ENCODE measurements around the gene FERMT1. TPM values are rescaled to one million over a fixed set of nuclear protein-coding genes. Genes with fewer than 3 reads are reported as not detected.

The FERMT1 gene
- total RNA-seq, 1 experiment from 2014 or later = 30.1 TPM

DNA sequence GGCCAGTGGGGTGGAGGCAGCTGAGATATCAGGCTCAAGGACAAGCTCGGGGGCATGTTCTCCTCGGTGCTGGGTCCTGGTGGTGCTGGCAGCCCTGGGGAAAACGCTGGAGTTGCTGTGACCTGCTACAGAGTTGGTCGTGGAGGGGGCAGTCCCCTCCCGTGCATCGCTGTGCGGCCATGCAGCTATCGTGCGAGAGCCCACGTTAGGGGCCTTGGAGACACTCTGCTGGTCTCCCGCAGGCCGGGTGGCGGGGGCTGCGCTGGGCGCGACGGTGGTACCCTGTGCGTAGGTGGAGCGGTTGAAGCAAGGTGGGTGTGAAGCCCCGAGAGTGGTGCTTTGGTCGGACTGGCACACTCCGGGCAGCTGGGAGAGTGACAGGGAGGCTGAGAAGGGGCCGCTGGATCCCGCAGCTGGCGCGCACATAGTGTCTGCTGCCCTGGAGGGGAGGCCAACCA lies 81.0 kb downstream of the FERMT1 start:
- no peak for DNase-seq
- H3K27ac Mint-ChIP-seq (ENCODE audit: unreplicated experiment) = peak overlapping the region; percentile 48
- POLR2A ChIA-PET = no interaction called here
- Histone ChIP-seq H3K4me3 (ENCODE audit: low read depth, low read length) (no peak overlapping the region), H3K4me1 (no peaks in the 10 kb centered on the region), H3K36me3 (ENCODE audit: control insufficient read depth, insufficient read depth, low read length) (no peaks in the 10 kb centered on the region; the same call in none of the 2 replicates), H3K9me3 (no peaks in the 10 kb centered on the region), H3K27me3 (replicated peaks; ENCODE audit: control insufficient read depth, insufficient read depth, low read length) (no peaks in the 10 kb centered on the region)
- H3K4me1 Mint-ChIP-seq (ENCODE audit: low read depth, unreplicated experiment) = no peaks in the 10 kb centered on the region
- H3K4me3 Mint-ChIP-seq (ENCODE audit: unreplicated experiment) = no peak overlapping the region
- no peaks in the 10 kb centered on the region for H3K27me3 Mint-ChIP-seq (ENCODE audit: insufficient read depth, unreplicated experiment)
- TF ChIP-seq, protein P1, sequence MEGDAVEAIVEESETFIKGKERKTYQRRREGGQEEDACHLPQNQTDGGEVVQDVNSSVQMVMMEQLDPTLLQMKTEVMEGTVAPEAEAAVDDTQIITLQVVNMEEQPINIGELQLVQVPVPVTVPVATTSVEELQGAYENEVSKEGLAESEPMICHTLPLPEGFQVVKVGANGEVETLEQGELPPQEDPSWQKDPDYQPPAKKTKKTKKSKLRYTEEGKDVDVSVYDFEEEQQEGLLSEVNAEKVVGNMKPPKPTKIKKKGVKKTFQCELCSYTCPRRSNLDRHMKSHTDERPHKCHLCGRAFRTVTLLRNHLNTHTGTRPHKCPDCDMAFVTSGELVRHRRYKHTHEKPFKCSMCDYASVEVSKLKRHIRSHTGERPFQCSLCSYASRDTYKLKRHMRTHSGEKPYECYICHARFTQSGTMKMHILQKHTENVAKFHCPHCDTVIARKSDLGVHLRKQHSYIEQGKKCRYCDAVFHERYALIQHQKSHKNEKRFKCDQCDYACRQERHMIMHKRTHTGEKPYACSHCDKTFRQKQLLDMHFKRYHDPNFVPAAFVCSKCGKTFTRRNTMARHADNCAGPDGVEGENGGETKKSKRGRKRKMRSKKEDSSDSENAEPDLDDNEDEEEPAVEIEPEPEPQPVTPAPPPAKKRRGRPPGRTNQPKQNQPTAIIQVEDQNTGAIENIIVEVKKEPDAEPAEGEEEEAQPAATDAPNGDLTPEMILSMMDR (IDR thresholded peaks at IDR 0.05; ENCODE audit: insufficient read depth in 1 of 2, low read depth in 1 of 2, low read length in 1 of 2, severe bottlenecking in 1 of 2, unreplicated experiment in 1 of 2) = no peak
- no TSS peak for BruUV-seq (replicated peaks)
- peaks cover 80% of the 10 kb centered on the region for H3K36me3 Mint-ChIP-seq (ENCODE audit: insufficient read depth, unreplicated experiment)
- CTCF ChIA-PET = no interaction called here
- no peaks in the 10 kb centered on the region for H3K9me3 Mint-ChIP-seq (ENCODE audit: unreplicated experiment)
- intact Hi-C loops (cut with micrococcal nuclease; ENCODE audit: unreplicated experiment) = loop anchor here (5.0 kb wide), 1 partner anchor 35 kb away; no protein-coding TSS in a partner anchor

DNA sequence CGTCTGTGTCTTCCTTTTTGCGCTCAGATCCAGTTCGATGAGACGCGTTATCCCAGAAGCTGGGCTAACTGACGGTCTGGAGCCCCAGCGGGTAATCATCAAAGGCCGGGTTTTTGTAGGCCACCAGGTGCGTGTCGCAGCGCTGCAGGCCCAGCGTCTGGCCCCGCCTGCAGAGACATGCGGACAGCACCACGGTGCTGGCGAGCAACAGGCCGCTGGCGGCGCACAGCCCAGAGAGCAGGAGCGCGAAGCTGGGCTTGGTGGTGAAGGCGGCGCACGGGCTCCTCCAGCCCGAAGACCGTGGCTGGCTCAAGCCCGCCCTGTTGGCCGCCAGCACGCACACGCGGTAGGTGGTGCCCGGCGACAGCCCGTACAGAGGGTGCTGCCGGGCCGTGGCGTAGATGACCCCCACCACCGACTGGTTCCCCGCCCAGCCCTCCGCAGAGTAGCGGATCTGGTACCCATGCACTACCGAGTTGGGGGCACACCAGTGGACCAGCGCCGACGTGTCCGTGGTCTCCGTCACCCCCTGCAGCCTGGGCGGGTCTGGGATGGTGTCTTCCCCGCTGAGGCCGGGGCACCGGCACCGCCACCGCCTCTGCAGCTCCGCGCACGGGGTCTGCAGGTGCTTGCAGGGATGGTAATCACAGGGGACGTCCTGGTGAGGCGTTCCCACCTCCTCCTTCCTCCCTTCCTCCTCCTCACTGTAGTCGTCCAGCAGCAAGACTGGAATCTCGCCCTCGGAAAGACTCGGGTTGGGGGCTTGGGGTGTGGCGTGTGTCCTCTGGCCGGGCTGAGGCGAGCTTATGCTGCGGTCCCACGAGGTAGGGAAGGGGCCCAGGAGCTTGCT lies 81.6 kb downstream of the FERMT1 start:
- H3K4me1 ChIP-seq = no peaks in the 10 kb centered on the region
- no peaks in the 10 kb centered on the region for H3K27me3 ChIP-seq (replicated peaks; ENCODE audit: control insufficient read depth, insufficient read depth, low read length)
- Mint-ChIP-seq H3K36me3 (ENCODE audit: insufficient read depth, unreplicated experiment) (peaks cover 86% of the 10 kb centered on the region), H3K4me3 (ENCODE audit: unreplicated experiment) (no peak overlapping the region), H3K4me1 (ENCODE audit: low read depth, unreplicated experiment) (no peaks in the 10 kb centered on the region), H3K9me3 (ENCODE audit: unreplicated experiment) (no peaks in the 10 kb centered on the region), H3K27ac (ENCODE audit: unreplicated experiment) (no peak overlapping the region), H3K27me3 (ENCODE audit: insufficient read depth, unreplicated experiment) (no peaks in the 10 kb centered on the region)
- DNase-seq = no peak
- H3K36me3 ChIP-seq (ENCODE audit: control insufficient read depth, insufficient read depth, low read length) = no peaks in the 10 kb centered on the region; the same call in none of the 2 replicates
- H3K4me3 ChIP-seq (ENCODE audit: low read depth, low read length) = no peak overlapping the region
- no TSS peak for BruUV-seq (replicated peaks)
- no peaks in the 10 kb centered on the region for H3K9me3 ChIP-seq
- POLR2A ChIA-PET = no interaction called here
- CTCF ChIA-PET = no interaction called here
- TF ChIP-seq, protein P1 (IDR thresholded peaks at IDR 0.05; ENCODE audit: insufficient read depth in 1 of 2, low read depth in 1 of 2, low read length in 1 of 2, severe bottlenecking in 1 of 2, unreplicated experiment in 1 of 2) = no peak
- intact Hi-C loops (cut with micrococcal nuclease; ENCODE audit: unreplicated experiment) = loop anchor here (5.0 kb wide), 1 partner anchor 36 kb away; no protein-coding TSS in a partner anchor

DNA sequence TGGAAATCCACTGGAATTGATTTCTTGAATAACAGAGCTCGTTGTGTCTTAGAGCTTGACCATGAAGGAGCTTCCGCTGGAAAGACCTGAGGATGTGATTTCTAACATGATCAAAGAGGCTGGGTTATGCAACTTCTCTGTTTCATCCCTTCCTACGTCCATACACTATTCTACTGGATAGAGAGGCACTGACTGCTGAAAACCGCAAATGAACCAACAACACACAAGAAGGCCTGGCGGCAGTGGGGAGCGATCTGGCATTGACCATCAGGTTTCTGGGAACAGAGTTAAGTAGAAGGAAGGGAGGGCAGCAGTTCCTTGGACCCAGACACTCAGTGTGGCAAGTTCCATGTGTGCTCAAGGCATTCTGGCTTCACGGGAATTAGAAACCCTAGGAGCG lies 82.3 kb downstream of the FERMT1 start:
- intact Hi-C loops (cut with micrococcal nuclease; ENCODE audit: unreplicated experiment) = loop anchor here (5.0 kb wide), 1 partner anchor 37 kb away; no protein-coding TSS in a partner anchor
- H3K4me3 Mint-ChIP-seq (ENCODE audit: unreplicated experiment) = no peak overlapping the region
- H3K4me3 ChIP-seq (ENCODE audit: low read depth, low read length) = no peak overlapping the region
- POLR2A ChIA-PET = no interaction called here
- TF ChIP-seq, protein P1 (IDR thresholded peaks at IDR 0.05; ENCODE audit: insufficient read depth in 1 of 2, low read depth in 1 of 2, low read length in 1 of 2, severe bottlenecking in 1 of 2, unreplicated experiment in 1 of 2) = no peak
- H3K27me3 ChIP-seq (replicated peaks; ENCODE audit: control insufficient read depth, insufficient read depth, low read length) = no peaks in the 10 kb centered on the region
- BruUV-seq (replicated peaks) = no TSS peak
- H3K36me3 ChIP-seq (ENCODE audit: control insufficient read depth, insufficient read depth, low read length) = no peaks in the 10 kb centered on the region; the same call in none of the 2 replicates
- no peaks in the 10 kb centered on the region for H3K9me3 ChIP-seq
- no peaks in the 10 kb centered on the region for H3K9me3 Mint-ChIP-seq (ENCODE audit: unreplicated experiment)
- no peaks in the 10 kb centered on the region for H3K4me1 ChIP-seq
- H3K27ac Mint-ChIP-seq (ENCODE audit: unreplicated experiment) = no peak overlapping the region
- peaks cover 92% of the 10 kb centered on the region for H3K36me3 Mint-ChIP-seq (ENCODE audit: insufficient read depth, unreplicated experiment)
- no peak for DNase-seq
- no peaks in the 10 kb centered on the region for H3K27me3 Mint-ChIP-seq (ENCODE audit: insufficient read depth, unreplicated experiment)
- CTCF ChIA-PET = no interaction called here
- H3K4me1 Mint-ChIP-seq (ENCODE audit: low read depth, unreplicated experiment) = no peaks in the 10 kb centered on the region
